GM23248 (cell line): ENCODE measurements around the gene HSPA1L. TPM values are rescaled to one million over a fixed set of nuclear protein-coding genes. Genes with fewer than 3 reads are reported as not detected.

Experiments
- DNase-seq: peaks from one replicate; pipeline ENCODE4 v3.0.0-alpha.2; 2015
- H2AFZ ChIP-seq: fragments of 200-600 bp; sonication (generic); 2 replicates; pipeline ENCODE4 v1.6.1; 2016; ENCODE audit warnings: antibody characterized with exemption
- H3F3A ChIP-seq: fragments of 200-600 bp; sonication (generic); 2 replicates; pipeline ENCODE4 v1.6.1; 2016; ENCODE audit warnings: mild to moderate bottlenecking, antibody characterized with exemption, mixed run types; ENCODE audit not compliant: insufficient read depth
- H3K27ac ChIP-seq: fragments of 200-600 bp; sonication (generic); 2 replicates; pipeline ENCODE4 v1.5.1; 2016; ENCODE audit warnings: mild to moderate bottlenecking
- H3K27me3 ChIP-seq: fragments of 200-600 bp; sonication (generic); replicated peaks from 2 replicates; pipeline ENCODE4 v1.6.1; 2016; ENCODE audit warnings: mild to moderate bottlenecking; ENCODE audit not compliant: insufficient read depth
- H3K36me3 ChIP-seq: fragments of 200-600 bp; sonication (generic); 2 replicates; pipeline ENCODE4 v1.6.1; 2016; ENCODE audit warnings: low read depth, mild to moderate bottlenecking
- H3K4me1 ChIP-seq: fragments of 200-600 bp; sonication (generic); 2 replicates; pipeline ENCODE4 v1.6.1; 2016; ENCODE audit warnings: mild to moderate bottlenecking; ENCODE audit not compliant: insufficient read depth
- H3K4me2 ChIP-seq: fragments of 200-600 bp; sonication (generic); one replicate; pipeline ENCODE4 v1.6.1; 2016; ENCODE audit warnings: mild to moderate bottlenecking; ENCODE audit not compliant: unreplicated experiment
- H3K4me3 ChIP-seq: fragments of 200-600 bp; sonication (generic); 2 replicates; pipeline ENCODE4 v1.5.1; 2016; ENCODE audit warnings: mild to moderate bottlenecking
- H3K79me2 ChIP-seq: fragments of 200-600 bp; sonication (generic); 2 replicates; pipeline ENCODE4 v1.6.1; 2016; ENCODE audit warnings: mild to moderate bottlenecking; ENCODE audit not compliant: insufficient read depth
- H3K9ac ChIP-seq: fragments of 200-600 bp; sonication (generic); 2 replicates; pipeline ENCODE4 v1.6.1; 2016; ENCODE audit warnings: mild to moderate bottlenecking
- H3K9me2 ChIP-seq: fragments of 200-600 bp; sonication (generic); 2 replicates; pipeline ENCODE4 v1.6.1; 2016; ENCODE audit warnings: mixed run types, mild to moderate bottlenecking, moderate library complexity; ENCODE audit not compliant: insufficient read depth
- H3K9me3 ChIP-seq: fragments of 200-600 bp; sonication (generic); one replicate; pipeline ENCODE4 v1.6.1; 2017; ENCODE audit warnings: low read depth
- H4K20me1 ChIP-seq: fragments of 200-600 bp; sonication (generic); 2 replicates; pipeline ENCODE4 v1.6.0; 2016; ENCODE audit not compliant: insufficient read depth
- EZH2 ChIP-seq: fragments of 200-600 bp; sonication (generic); IDR thresholded peaks from 2 replicates; pipeline ENCODE4 v1.6.1; 2018; ENCODE audit warnings: antibody characterized with exemption, mild to moderate bottlenecking; ENCODE audit not compliant: insufficient read depth, poor library complexity, severe bottlenecking
- EZH2phosphoT487 ChIP-seq: fragments of 200-600 bp; sonication (generic); IDR thresholded peaks from 2 replicates; pipeline ENCODE4 v1.6.1; 2018; ENCODE audit warnings: antibody characterized with exemption, moderate library complexity, mild to moderate bottlenecking, low read depth; ENCODE audit not compliant: insufficient read depth
- WGBS, 2 experiments: methylation state at CpG; one replicate each; pipeline ENCODE4 v1.1.6; 2015 to 2017; ENCODE audit warnings: low lambda C conversion rate in 2 of 2, low coverage in 1 of 2; ENCODE audit errors: missing lambda C conversion rate in 2 of 2; 5-methylcytosine and 5-hydroxymethylcytosine counted together
- in situ Hi-C: fragments of 300-500 bp; cut with MboI; formaldehyde crosslinking; loops from 2 replicates; pipeline ENCODE4 v1.15.0; 2020
- polyA plus RNA-seq: library from polyadenylated mRNA; unstranded; fragments of >200 nt; fragmentation: Nextera tagmentation; extraction: Ambion mirVana; gene quantifications from 2 replicates; pipeline ENCODE4 v1.2.1, GENCODE V29; 2016
- total RNA-seq: library from RNA; depleted of rRNA; stranded (reverse); fragments of >200 nt; shearing (Covaris generic); gene quantifications from 2 replicates; pipeline ENCODE4 v1.2.3, GENCODE V29; 2014

The HSPA1L gene
- total and polyA plus RNA-seq, 2 experiments from 2014 or later = 0.91 to 1.7 TPM

DNA sequence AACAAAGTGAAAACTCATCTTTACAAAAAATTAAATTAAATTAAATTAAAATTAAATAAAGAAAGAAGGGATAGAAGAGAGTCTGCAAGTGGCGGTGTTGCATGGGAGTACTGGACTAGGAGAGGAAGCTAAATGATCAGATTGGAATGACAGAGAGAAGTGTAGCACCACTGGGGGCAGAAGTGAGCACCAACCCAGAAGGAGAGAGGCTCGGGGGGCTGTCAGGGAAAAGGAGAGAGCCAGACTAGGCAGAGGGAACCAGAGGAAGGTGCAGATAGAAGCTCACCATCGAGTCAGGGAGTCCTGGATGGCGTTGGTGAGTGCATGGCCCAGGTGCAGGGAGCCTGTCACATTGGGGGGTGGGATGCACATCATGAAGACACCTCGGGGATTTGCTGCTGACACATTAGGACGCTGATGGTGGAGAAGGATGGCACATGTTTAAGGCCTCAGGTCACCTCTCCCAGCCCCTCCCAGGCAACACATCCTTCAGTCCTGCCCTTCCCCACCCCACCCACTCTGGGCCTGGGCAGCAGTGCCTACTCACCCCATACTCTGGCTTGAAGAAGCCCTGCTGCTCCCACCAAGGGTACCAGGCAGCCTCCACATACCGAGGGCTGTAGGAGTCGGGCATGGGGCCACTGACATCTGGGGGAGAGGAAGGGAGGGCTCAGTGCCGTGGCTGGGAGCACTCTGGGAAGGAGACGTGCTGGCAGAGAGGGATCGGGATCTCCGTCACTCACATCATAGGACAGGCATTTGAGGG, 23.6 kb downstream of the HSPA1L start:
- Histone ChIP-seq H4K20me1 (no peaks in the 10 kb centered on the region), H3K9me3 (no peaks in the 10 kb centered on the region), H3K36me3 (peaks cover 24% of the 10 kb centered on the region), H3K9me2 (no peaks in the 10 kb centered on the region), H3K9ac (no peak overlapping the region), H3K27ac (no peak overlapping the region), H3F3A (peaks cover 9% of the 10 kb centered on the region), H2AFZ (no peak overlapping the region), H3K4me3 (no peak overlapping the region), H3K79me2 (peaks cover 69% of the 10 kb centered on the region), H3K4me1 (peaks cover 6% of the 10 kb centered on the region; the same call in 1 of the 2 replicates), H3K27me3 (no peaks in the 10 kb centered on the region), H3K4me2 (no peak overlapping the region)
- in situ Hi-C loops = no loop called here
- no peak for TF ChIP-seq EZH2phosphoT487
- no peak for TF ChIP-seq EZH2
- peak; percentile 70 for DNase-seq
- 63 to 72% methylated on average over 11 to 12 of the region's 12 CpGs for WGBS, 2 experiments

DNA sequence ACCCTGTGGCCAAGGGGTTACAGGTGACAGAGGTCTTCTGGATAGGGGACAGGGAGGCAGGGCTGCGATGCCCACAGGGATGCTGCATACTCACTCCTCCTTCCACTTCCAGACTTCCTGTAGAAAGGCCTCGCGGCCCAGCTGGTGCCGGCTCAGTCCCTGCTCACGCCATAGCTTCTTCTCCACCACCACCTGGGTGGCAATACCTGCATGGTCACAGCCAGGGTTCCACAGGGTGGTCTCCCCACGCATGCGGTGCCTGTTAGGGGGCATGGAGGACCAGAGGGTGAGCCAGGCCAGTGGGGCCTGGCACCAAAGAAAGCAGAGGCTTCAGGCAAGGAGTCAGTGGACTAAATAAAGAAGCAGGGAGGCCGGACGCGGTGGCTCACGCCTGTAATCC, 29.6 kb downstream of the HSPA1L start:
- no peaks in the 10 kb centered on the region for H3K9me3 ChIP-seq
- TF ChIP-seq EZH2 (no peak), EZH2phosphoT487 (no peak)
- peaks cover 22% of the 10 kb centered on the region for H3K79me2 ChIP-seq
- no peaks in the 10 kb centered on the region for H3K4me1 ChIP-seq
- WGBS, 2 experiments = 83 to 90% methylated on average over 11 of the region's 11 CpGs
- no peak overlapping the region for H2AFZ ChIP-seq
- no peaks in the 10 kb centered on the region for H4K20me1 ChIP-seq
- no peak overlapping the region for H3K9ac ChIP-seq
- no peak for DNase-seq
- H3F3A ChIP-seq = no peaks in the 10 kb centered on the region
- in situ Hi-C loops = no loop called here
- peaks cover 19% of the 10 kb centered on the region for H3K36me3 ChIP-seq
- no peak overlapping the region for H3K27ac ChIP-seq
- H3K4me2 ChIP-seq = no peak overlapping the region
- H3K4me3 ChIP-seq = no peak overlapping the region
- no peaks in the 10 kb centered on the region for H3K9me2 ChIP-seq
- no peaks in the 10 kb centered on the region for H3K27me3 ChIP-seq

DNA sequence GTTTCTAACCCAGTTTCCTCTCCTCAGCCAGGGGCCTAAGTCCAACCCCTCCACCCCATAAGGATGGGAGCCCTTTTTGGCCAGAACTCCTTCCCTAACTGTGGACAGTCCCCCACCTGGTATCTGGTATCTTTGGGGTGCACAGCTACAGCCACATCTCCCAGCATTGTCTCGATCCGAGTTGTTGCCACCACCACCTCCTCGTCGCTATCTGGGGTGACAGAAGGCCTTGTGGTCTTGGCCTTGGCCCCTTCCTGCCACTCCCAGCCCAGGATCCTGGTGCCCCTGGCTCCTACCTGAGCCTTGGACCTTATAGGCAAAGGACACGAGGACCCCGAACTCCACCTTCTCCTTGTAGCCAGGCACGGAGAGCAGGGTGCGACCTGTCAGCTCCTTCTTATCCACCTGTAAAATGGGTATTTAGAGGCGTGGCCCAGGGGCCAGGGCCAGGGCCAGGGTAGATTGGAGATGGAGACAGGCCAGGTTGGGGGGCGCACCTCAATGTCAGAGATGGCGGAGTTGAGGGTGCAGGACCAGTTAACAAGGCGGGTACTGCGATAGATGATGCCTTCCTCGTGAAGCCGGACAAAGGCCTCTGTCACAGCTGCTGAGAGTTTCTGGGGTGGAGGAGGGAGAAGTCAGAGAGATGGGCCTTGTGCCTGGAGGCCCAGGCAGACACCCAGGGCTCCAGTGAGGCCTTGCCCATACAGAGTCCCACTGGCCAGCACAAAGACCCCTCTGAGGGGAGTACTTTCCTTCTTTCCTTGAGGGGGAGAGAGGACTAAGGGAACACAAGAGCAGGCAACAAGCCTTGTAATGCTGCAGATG, 30.8 kb downstream of the HSPA1L start:
- Histone ChIP-seq H3F3A (no peaks in the 10 kb centered on the region), H3K36me3 (peaks cover 11% of the 10 kb centered on the region), H3K27ac (no peak overlapping the region), H3K79me2 (peaks cover 12% of the 10 kb centered on the region), H3K4me3 (no peak overlapping the region), H4K20me1 (no peaks in the 10 kb centered on the region), H3K9ac (no peak overlapping the region), H3K4me1 (no peaks in the 10 kb centered on the region), H2AFZ (no peak overlapping the region), H3K4me2 (no peak overlapping the region), H3K27me3 (no peaks in the 10 kb centered on the region), H3K9me3 (no peaks in the 10 kb centered on the region), H3K9me2 (no peaks in the 10 kb centered on the region)
- WGBS, 2 experiments = 90 to 91% methylated on average over 15 of the region's 15 CpGs
- in situ Hi-C loops = no loop called here
- no peak for DNase-seq
- TF ChIP-seq EZH2phosphoT487 (no peak), EZH2 (no peak)

DNA sequence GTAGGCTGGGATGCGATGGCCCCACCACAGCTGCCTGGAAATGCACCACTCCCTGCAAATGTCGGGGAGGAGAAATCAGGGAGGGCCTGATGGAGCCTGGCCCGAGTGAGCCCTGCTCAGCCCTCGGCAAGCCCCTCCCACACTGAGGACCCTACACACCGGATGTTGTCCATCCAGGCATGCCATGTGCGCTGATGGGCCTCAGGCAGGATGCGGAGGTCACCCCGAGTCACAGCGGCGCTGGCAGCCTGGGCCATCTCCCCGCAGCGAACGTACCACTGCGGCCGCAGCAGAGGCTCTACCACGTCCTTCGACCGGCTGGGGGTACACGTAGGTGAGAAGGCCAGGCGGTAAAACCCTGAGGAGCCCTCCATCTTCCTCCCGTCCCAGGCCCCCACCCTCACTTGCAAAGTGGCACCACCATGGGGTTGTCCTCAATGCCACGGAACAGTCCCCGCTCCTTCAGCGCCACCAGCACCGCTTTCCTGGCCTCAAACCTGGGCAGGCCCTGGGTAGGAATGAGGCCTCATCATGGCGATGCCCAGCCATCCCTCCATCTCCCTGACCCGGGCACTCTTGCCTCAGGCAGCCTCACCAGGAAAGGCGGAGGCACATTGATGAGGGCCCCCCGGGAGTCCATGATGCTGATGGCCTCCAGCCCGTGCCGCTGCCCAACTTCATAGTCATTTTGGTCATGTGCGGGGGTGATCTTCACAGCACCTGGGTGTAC, 32.8 kb downstream of the HSPA1L start:
- TF ChIP-seq EZH2 = no peak
- no peak for TF ChIP-seq EZH2phosphoT487
- Histone ChIP-seq H3K4me3 (no peak overlapping the region), H3F3A (peaks cover 7% of the 10 kb centered on the region; the same call in 1 of the 2 replicates), H3K4me2 (no peak overlapping the region), H3K4me1 (peaks cover 4% of the 10 kb centered on the region), H3K27ac (no peak overlapping the region), H3K9me3 (no peaks in the 10 kb centered on the region), H2AFZ (no peak overlapping the region), H3K9me2 (no peaks in the 10 kb centered on the region), H3K9ac (no peak overlapping the region), H3K36me3 (no peaks in the 10 kb centered on the region), H3K27me3 (no peaks in the 10 kb centered on the region), H4K20me1 (no peaks in the 10 kb centered on the region), H3K79me2 (0 out of 2 replicates have a peak, but pooled peaks cover 1% of the 10 kb centered on the region)
- in situ Hi-C loops = no loop called here
- WGBS, 2 experiments = 89 to 90% methylated on average over 30 to 32 of the region's 32 CpGs
- DNase-seq = no peak
